Amniotic epithelial cell (primary cell): ENCODE results near the gene DCLK2.

ENCODE experiments used
- DNase-seq: peaks from one replicate; pipeline ENCODE4 v3.0.0-alpha.2; 2010; ENCODE audit warnings: low read depth

Gene DCLK2

GRCh38 chr4:150264595-150265161, 186.4 kb downstream of the DCLK2 start:
- DNase-seq: peak; percentile 33

GRCh38 chr4:150265806-150266205, 187.6 kb downstream of the DCLK2 start:
- DNase-seq: no peak

GRCh38 chr4:150268444-150268843, 190.2 kb downstream of the DCLK2 start:
- DNase-seq: peak; percentile 49

GRCh38 chr4:150278206-150278605, 200.0 kb downstream of the DCLK2 start:
- no peak for DNase-seq

- peak; percentile 94 for DNase-seq
Observed at GRCh38 chr4:150280081-150280895, 202.0 kb downstream of the DCLK2 start.

- DNase-seq: no peak
Observed at GRCh38 chr4:150280975-150281374, 202.7 kb downstream of the DCLK2 start.

- DNase-seq: peak; percentile 96
Observed at GRCh38 chr4:150283689-150284088, 205.4 kb downstream of the DCLK2 start.

- DNase-seq: no peak
Observed at GRCh38 chr4:150286656-150287055, 208.4 kb downstream of the DCLK2 start.

- DNase-seq: no peak
Observed at GRCh38 chr4:150289198-150289597, 211.0 kb downstream of the DCLK2 start.

- DNase-seq: no peak
Observed at GRCh38 chr4:150289881-150290280, 211.6 kb downstream of the DCLK2 start.

GRCh38 chr4:150297861-150298474, 219.7 kb downstream of the DCLK2 start:
- DNase-seq: peak; percentile 78

- peak; percentile 52 for DNase-seq
Observed at GRCh38 chr4:150299816-150300215, 221.6 kb downstream of the DCLK2 start.

GRCh38 chr4:150302553-150302952, 224.3 kb downstream of the DCLK2 start:
- peak; percentile 96 for DNase-seq

GRCh38 chr4:150305995-150306394, 227.8 kb downstream of the DCLK2 start:
- DNase-seq: peak; percentile 59

GRCh38 chr4:150306719-150307118, 228.5 kb downstream of the DCLK2 start:
- DNase-seq: no peak
